ENCODE measurements around the gene MTUS2. TPM values are rescaled to one million over a fixed set of nuclear protein-coding genes. Genes with fewer than 3 reads are reported as not detected.

The MTUS2 gene
- total RNA-seq, 1 experiment from 2014 or later: 0.11 TPM

DNA sequence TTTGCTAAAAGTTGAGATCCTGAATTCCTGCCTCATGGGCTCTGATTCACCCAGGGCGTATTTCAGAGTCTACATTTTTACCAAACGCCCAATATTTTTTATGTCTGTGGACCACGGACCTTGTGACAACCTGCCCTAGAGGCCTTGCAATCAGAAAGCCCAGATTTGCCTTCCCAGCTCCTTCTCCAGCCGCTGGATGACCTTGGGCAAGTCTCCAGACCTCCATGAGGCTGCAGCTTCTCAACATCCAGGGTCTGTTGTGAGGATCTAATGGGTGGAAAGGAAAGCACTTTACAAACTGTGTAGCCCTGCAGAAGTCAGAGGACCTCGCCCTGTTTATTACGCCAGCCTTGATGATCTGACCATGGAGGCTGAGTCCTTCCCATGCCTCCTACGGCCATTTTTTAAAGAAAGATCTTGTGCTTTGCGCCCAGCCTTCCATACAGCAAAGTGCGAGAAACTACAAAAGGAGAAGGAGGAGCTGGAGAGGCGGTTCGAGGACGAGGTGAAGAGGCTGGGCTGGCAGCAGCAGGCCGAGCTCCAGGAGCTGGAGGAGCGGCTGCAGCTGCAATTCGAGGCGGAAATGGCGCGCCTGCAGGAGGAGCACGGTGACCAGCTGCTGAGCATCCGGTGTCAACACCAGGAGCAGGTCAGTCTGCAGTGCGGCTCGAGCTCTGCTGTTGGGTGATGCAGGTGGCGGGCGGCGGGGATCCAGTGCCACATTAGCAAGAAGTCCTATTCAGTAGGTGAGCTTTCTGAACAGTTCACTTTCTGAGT is 659.8 kb downstream of the MTUS2 start:
- Histone ChIP-seq H3K4me1 (ENCODE audit: insufficient read depth, low read length, poor library complexity, severe bottlenecking) (peaks cover 21% of the 10 kb centered on the region), H3K36me3 (ENCODE audit: insufficient read depth, low read length, poor library complexity, severe bottlenecking) (no peaks in the 10 kb centered on the region), H3K27ac (ENCODE audit: low read depth, low read length, poor library complexity, severe bottlenecking) (no peak overlapping the region), H3K4me3 (ENCODE audit: low read depth, low read length, poor library complexity, severe bottlenecking) (no peak overlapping the region), H3K27me3 (replicated peaks; ENCODE audit: insufficient read depth, low read depth, low read length, poor library complexity) (no peaks in the 10 kb centered on the region), H3K9me3 (ENCODE audit: low read depth, low read length, poor library complexity, severe bottlenecking) (no peaks in the 10 kb centered on the region)
- intact Hi-C loops (cut with micrococcal nuclease; ENCODE audit: unreplicated experiment): no loop called here
- DNase-seq (ENCODE audit: low spot score): no peak
- BruUV-seq (replicated peaks): no TSS peak
- TF ChIP-seq EZH2 (IDR thresholded peaks at IDR 0.05; ENCODE audit: borderline replicate concordance, low read depth, low read length, poor library complexity, severe bottlenecking): no peak
- TF ChIP-seq, protein P1, sequence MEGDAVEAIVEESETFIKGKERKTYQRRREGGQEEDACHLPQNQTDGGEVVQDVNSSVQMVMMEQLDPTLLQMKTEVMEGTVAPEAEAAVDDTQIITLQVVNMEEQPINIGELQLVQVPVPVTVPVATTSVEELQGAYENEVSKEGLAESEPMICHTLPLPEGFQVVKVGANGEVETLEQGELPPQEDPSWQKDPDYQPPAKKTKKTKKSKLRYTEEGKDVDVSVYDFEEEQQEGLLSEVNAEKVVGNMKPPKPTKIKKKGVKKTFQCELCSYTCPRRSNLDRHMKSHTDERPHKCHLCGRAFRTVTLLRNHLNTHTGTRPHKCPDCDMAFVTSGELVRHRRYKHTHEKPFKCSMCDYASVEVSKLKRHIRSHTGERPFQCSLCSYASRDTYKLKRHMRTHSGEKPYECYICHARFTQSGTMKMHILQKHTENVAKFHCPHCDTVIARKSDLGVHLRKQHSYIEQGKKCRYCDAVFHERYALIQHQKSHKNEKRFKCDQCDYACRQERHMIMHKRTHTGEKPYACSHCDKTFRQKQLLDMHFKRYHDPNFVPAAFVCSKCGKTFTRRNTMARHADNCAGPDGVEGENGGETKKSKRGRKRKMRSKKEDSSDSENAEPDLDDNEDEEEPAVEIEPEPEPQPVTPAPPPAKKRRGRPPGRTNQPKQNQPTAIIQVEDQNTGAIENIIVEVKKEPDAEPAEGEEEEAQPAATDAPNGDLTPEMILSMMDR (conservative IDR thresholded peaks at IDR 0.05; ENCODE audit: low read depth, low read length): no peak
- ChIA-PET POLR2A (ENCODE audit: low non-redundant PET) (no interaction called here), CTCF (no interaction called here)

DNA sequence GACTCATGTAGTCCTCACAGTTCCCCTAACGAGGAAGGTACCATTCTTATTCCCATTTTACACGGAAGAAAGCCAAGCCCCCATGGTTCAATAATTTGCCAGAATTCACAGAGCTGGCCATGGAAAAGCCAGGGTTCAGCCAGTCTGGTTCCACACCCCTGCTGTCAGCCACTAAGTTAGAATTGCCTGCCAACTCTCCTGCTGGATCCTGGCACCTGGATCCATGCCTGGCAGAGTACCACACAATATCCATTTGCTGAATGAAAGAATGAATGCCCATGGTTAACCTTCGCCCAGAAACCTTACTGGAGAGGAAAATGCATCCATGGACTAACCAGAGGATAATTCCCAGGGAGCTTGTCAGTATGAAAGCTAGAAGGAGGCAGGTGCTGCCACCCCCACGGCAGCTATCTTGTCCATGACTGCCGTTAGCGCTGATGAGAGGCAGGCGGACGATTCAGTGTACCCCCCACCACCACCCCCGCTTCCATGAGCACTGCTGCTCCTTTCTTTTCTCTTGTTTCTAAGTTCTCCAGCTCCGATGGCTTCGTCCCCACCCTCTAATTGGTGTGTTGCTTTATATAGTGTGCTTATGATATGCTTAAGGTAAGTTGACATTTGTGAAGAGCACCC is 660.9 kb downstream of the MTUS2 start:
- H3K9me3 ChIP-seq (ENCODE audit: low read depth, low read length, poor library complexity, severe bottlenecking): no peaks in the 10 kb centered on the region
- peaks cover 21% of the 10 kb centered on the region for H3K4me1 ChIP-seq (ENCODE audit: insufficient read depth, low read length, poor library complexity, severe bottlenecking)
- TF ChIP-seq, protein P1 (conservative IDR thresholded peaks at IDR 0.05; ENCODE audit: low read depth, low read length): no peak
- no peak for TF ChIP-seq EZH2 (IDR thresholded peaks at IDR 0.05; ENCODE audit: borderline replicate concordance, low read depth, low read length, poor library complexity, severe bottlenecking)
- intact Hi-C loops (cut with micrococcal nuclease; ENCODE audit: unreplicated experiment): no loop called here
- no peak overlapping the region for H3K4me3 ChIP-seq (ENCODE audit: low read depth, low read length, poor library complexity, severe bottlenecking)
- POLR2A ChIA-PET (ENCODE audit: low non-redundant PET): no interaction called here
- no peak for DNase-seq (ENCODE audit: low spot score)
- H3K36me3 ChIP-seq (ENCODE audit: insufficient read depth, low read length, poor library complexity, severe bottlenecking): no peaks in the 10 kb centered on the region
- CTCF ChIA-PET: no interaction called here
- no TSS peak for BruUV-seq (replicated peaks)
- no peak overlapping the region for H3K27ac ChIP-seq (ENCODE audit: low read depth, low read length, poor library complexity, severe bottlenecking)
- H3K27me3 ChIP-seq (replicated peaks; ENCODE audit: insufficient read depth, low read depth, low read length, poor library complexity): no peaks in the 10 kb centered on the region

DNA sequence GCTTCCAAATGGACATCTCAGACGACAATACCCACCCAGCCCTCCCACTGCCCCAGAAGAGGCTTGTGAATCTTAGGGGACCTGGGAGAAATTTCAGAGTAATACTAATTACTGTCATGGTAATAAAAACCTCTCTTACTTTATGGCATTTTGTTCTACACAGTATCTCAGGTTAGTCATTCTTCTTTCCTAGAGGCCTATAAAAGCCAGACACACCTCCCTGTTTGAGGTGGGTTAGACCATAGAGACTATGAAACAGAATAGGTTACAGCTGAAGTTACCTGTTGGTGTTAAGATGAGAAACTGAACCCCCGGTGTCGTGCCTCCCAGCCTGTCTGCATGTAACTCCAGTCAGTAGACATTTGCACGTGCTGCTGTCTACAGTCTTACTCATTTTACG is 661.5 kb downstream of the MTUS2 start:
- DNase-seq (ENCODE audit: low spot score): no peak
- ChIA-PET POLR2A (ENCODE audit: low non-redundant PET) (no interaction called here), CTCF (no interaction called here)
- intact Hi-C loops (cut with micrococcal nuclease; ENCODE audit: unreplicated experiment): no loop called here
- H3K36me3 ChIP-seq (ENCODE audit: insufficient read depth, low read length, poor library complexity, severe bottlenecking): no peaks in the 10 kb centered on the region
- no peaks in the 10 kb centered on the region for H3K27me3 ChIP-seq (replicated peaks; ENCODE audit: insufficient read depth, low read depth, low read length, poor library complexity)
- no peak overlapping the region for H3K27ac ChIP-seq (ENCODE audit: low read depth, low read length, poor library complexity, severe bottlenecking)
- no peak overlapping the region for H3K4me3 ChIP-seq (ENCODE audit: low read depth, low read length, poor library complexity, severe bottlenecking)
- H3K9me3 ChIP-seq (ENCODE audit: low read depth, low read length, poor library complexity, severe bottlenecking): no peaks in the 10 kb centered on the region
- BruUV-seq (replicated peaks): no TSS peak
- H3K4me1 ChIP-seq (ENCODE audit: insufficient read depth, low read length, poor library complexity, severe bottlenecking): peaks cover 21% of the 10 kb centered on the region
- TF ChIP-seq, protein P1 (conservative IDR thresholded peaks at IDR 0.05; ENCODE audit: low read depth, low read length): no peak
- no peak for TF ChIP-seq EZH2 (IDR thresholded peaks at IDR 0.05; ENCODE audit: borderline replicate concordance, low read depth, low read length, poor library complexity, severe bottlenecking)
